GM19099 (cell line): ENCODE measurements around the gene DTL.

Source experiments
- POLR2A ChIP-seq: IDR thresholded peaks from 3 replicates; pipeline ENCODE4 v1.6.1; 2011; ENCODE audit warnings: low read depth; ENCODE audit not compliant: insufficient read length; ENCODE audit errors: extremely low read depth

The DTL gene

GRCh38 chr1:212107481-212107880 is 71.9 kb downstream of the DTL start:
- TF ChIP-seq POLR2A = no peak

- TF ChIP-seq POLR2A = no peak
Measured at GRCh38 chr1:212108187-212108586, 72.6 kb downstream of the DTL start.

DNA sequence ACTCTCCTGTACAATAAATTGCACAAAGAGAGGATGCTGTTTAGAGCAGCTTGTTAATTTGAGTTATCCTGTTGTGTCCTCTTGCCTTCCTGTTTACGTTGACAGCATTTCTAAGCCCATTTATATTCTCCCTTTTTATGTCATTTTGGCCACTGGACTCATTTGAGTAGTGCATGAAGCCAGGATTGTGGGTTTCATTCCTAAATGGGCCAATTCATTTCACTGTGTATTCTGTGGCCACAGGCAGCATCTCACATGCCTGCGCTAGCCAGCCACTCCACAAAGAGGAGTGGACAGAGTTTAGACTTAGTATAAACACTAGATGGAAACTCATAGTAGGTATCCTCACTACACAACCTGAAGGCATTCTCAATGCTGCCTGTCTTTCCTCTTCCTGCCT is 73.4 kb downstream of the DTL start:
- TF ChIP-seq POLR2A = no peak

DNA sequence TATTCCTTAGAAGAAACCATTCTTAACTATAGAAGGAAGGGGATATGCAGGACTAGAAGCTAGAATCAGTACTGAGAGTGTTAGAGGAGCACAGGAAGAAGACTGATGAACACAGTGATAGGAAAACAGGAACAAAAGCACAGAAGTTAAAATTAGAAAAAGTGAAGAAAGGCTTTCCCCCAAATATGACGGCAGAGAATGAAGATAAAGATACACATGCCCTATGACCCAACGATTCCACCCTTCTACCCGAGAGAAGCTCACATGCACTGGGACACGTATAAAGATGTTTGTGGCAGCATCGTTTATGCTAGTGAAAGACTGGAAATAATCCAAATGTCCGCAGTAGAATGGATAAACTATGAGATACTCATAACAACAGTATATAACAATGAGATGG is 74.2 kb downstream of the DTL start:
- TF ChIP-seq POLR2A = no peak

DNA sequence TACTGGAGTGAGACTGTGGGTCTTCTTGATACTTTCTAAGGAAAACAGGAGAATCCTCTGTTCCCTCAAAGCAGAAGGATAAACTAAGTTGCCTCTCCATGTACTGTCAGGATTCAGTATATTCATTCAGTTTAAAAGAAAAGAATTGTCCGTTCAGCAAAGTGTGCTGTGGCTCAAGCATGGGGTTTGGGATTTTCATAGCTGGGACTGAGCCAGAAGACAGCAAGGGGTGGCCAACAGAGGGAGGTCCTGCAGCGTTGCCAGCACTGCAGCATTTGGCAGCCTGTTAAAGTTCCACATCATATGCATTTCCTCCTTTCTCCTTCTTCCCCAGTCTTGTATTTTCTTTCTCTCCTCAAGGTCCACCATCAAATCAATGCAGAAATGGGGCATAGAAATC is 75.1 kb downstream of the DTL start:
- no peak for TF ChIP-seq POLR2A

GRCh38 chr1:212111536-212111935 is 76.0 kb downstream of the DTL start:
- TF ChIP-seq POLR2A = no peak

GRCh38 chr1:212113706-212114105 is 78.2 kb downstream of the DTL start:
- TF ChIP-seq POLR2A = no peak

GRCh38 chr1:212118167-212118871 is 82.8 kb downstream of the DTL start:
- no peak for TF ChIP-seq POLR2A

DNA sequence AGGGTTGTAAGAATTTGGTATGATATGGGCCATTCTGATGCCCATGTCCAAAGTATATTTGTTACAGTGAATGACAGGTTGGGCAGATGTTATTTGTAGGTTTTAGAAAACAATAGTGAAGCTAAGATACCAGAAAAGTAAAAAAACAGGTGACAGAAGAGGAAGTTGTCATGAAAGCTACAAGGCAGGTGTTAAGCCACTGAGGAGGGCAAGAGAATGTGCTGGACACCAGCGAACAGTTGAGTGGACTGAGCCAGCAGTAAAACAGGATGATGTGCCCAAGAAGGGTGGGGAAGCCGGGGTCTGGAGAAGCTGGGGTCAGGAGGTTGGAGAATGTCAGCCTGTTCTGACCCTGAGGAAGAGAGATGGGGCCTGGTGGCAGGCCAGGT is 83.3 kb downstream of the DTL start:
- no peak for TF ChIP-seq POLR2A

GRCh38 chr1:212119397-212119837 is 83.9 kb downstream of the DTL start:
- TF ChIP-seq POLR2A = no peak

DNA sequence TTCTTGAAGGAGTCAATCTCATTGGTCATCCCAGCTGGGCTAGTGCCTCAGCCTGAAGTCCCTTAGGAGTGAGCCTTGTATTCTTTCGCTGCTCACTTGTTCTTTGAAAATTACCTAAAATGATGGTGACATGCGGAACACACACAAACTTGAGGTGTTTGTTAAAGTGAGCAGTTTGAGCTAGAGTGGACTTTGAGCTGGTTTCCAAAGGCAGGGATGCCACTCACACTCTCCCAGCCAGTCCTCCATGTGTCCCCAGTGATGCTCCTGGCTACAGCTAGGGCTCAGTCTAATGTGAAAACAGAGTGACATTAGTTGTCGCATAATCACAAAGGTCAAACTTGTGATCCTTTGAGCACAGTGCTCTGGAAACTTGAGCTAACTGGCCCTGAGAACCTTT is 84.3 kb downstream of the DTL start:
- TF ChIP-seq POLR2A = no peak

GRCh38 chr1:212121779-212122178 is 86.2 kb downstream of the DTL start:
- no peak for TF ChIP-seq POLR2A

GRCh38 chr1:212124690-212125582 is 89.4 kb downstream of the DTL start:
- TF ChIP-seq POLR2A = no peak

- no peak for TF ChIP-seq POLR2A
Measured at GRCh38 chr1:212125654-212126053, 90.1 kb downstream of the DTL start.

DNA sequence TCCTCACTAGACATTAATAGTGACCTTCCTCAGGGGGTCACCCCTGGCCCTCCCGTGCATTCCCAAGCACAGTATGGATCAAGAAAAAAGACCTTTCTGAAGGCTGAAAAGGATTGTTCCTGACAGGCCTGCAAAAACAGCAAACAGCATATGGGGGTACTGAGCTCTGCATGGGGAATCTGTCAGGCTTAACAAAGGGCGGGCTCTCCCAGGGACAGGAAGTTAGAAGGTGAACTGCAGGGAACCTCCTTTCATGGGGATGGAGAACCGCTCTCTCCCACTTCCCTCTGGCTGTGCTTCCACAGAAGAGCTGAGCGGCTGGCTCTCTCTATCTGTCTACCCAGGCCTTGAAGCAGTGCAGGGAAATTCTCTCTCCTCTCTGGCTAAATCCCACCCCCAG is 91.7 kb downstream of the DTL start:
- no peak for TF ChIP-seq POLR2A

- TF ChIP-seq POLR2A = no peak
Measured at GRCh38 chr1:212129781-212130180, 94.2 kb downstream of the DTL start.
